Activated naive CD4-positive, alpha-beta T cell treated with anti-CD3 and anti-CD28 coated beads, Interleukin-2, amount 50 U/mL, for 72 hours (primary cell): ENCODE data around the gene SYNE1. TPM values are rescaled to one million over a fixed set of nuclear protein-coding genes. Genes with fewer than 3 reads are reported as not detected.
"Not testable (repeated sequence)": the region's sequence is repeated elsewhere in the genome, so short reads cannot be mapped to it uniquely, and the experiment has no call there.

Experiments
- ATAC-seq, 2 donors: fragments of 150-1000 bp; cut with Tn5 transposase; 2 replicates each; pipeline ENCODE4 v1.10.0; 2021; ENCODE audit warnings: mild to moderate bottlenecking in 2 of 2, moderate library complexity in 2 of 2
- DNase-seq, 2 donors: peaks; one replicate each; pipeline ENCODE4 v3.0.0; 2021 to 2022; ENCODE audit warnings: low spot score in 2 of 2
- H3K27ac Mint-ChIP-seq, 2 donors: one replicate each; pipeline ENCODE4 v1.8.0; 2022; ENCODE audit warnings: mild to moderate bottlenecking in 2 of 2, mixed read lengths in 2 of 2
- H3K36me3 Mint-ChIP-seq, 2 donors: one replicate each; pipeline ENCODE4 v1.8.0; 2022; ENCODE audit warnings: mixed read lengths in 2 of 2
- H3K9me3 Mint-ChIP-seq, 2 donors: one replicate each; pipeline ENCODE4 v1.8.0; 2022; ENCODE audit warnings: mixed read lengths in 2 of 2
- total RNA-seq, 2 donors: library from RNA; stranded (reverse); gene quantifications; one replicate each; pipeline ENCODE4 v1.2.3, GENCODE V29; 2022

SYNE1 gene
- total RNA-seq, 2 donors from 2014 or later = 29.4 to 33.7 TPM

- Mint-ChIP-seq H3K36me3 (no peaks in the 10 kb centered on the region), H3K9me3 (no peaks in the 10 kb centered on the region), H3K27ac (no peak overlapping the region)
- DNase-seq (no peak), ATAC-seq (no peak)
Observed at GRCh38 chr6:152351110-152351509, 286.1 kb downstream of the SYNE1 start.

- no peaks in the 10 kb centered on the region for H3K36me3 Mint-ChIP-seq
- H3K27ac Mint-ChIP-seq = no peak overlapping the region
- DNase-seq = no peak
- no peak for ATAC-seq
- no peaks in the 10 kb centered on the region for H3K9me3 Mint-ChIP-seq
Observed at GRCh38 chr6:152348116-152348515, 289.0 kb downstream of the SYNE1 start.

GRCh38 chr6:152343735-152344360 is 293.3 kb downstream of the SYNE1 start:
- DNase-seq = no peak

GRCh38 chr6:152341596-152341995 is 295.6 kb downstream of the SYNE1 start:
- Mint-ChIP-seq H3K9me3 (no peaks in the 10 kb centered on the region), H3K27ac (no peak overlapping the region), H3K36me3 (no peaks in the 10 kb centered on the region)
- ATAC-seq = no peak
- no peak for DNase-seq

More at GRCh38 chr6:152343735-152344360, 293.3 kb downstream of the SYNE1 start:
- no peak for ATAC-seq
- Mint-ChIP-seq H3K36me3 (no peaks in the 10 kb centered on the region), H3K27ac (no peak overlapping the region), H3K9me3 (no peaks in the 10 kb centered on the region)

- Mint-ChIP-seq H3K36me3 (no peaks in the 10 kb centered on the region), H3K27ac (no peak overlapping the region)
- peak in 1 of 2 donors; percentile 64 for DNase-seq
Observed at GRCh38 chr6:152338335-152339125, 298.6 kb downstream of the SYNE1 start.

GRCh38 chr6:152334555-152334954 is 302.6 kb downstream of the SYNE1 start:
- ATAC-seq (no peak), DNase-seq (no peak)
- H3K9me3 Mint-ChIP-seq = no peaks in the 10 kb centered on the region
- H3K27ac Mint-ChIP-seq = no peak overlapping the region
- H3K36me3 Mint-ChIP-seq = no peaks in the 10 kb centered on the region

More at GRCh38 chr6:152338335-152339125, 298.6 kb downstream of the SYNE1 start:
- H3K9me3 Mint-ChIP-seq = no peaks in the 10 kb centered on the region
- ATAC-seq = peak; percentile 60 to 73

GRCh38 chr6:152330961-152331360 is 306.2 kb downstream of the SYNE1 start:
- no peak for ATAC-seq
- Mint-ChIP-seq H3K9me3 (no peaks in the 10 kb centered on the region), H3K27ac (no peak overlapping the region), H3K36me3 (no peaks in the 10 kb centered on the region)
- no peak for DNase-seq

GRCh38 chr6:152329638-152330448 is 307.3 kb downstream of the SYNE1 start:
- Mint-ChIP-seq H3K9me3 (no peaks in the 10 kb centered on the region), H3K36me3 (no peaks in the 10 kb centered on the region), H3K27ac (no peak overlapping the region)
- DNase-seq (no peak), ATAC-seq (no peak)

- H3K9me3 Mint-ChIP-seq, ATAC-seq, H3K36me3 Mint-ChIP-seq, H3K27ac Mint-ChIP-seq, DNase-seq: not testable (repeated sequence)
Observed at GRCh38 chr6:152328200-152328599, 309.0 kb downstream of the SYNE1 start.

GRCh38 chr6:152323376-152323775 is 313.8 kb downstream of the SYNE1 start:
- no peak overlapping the region for H3K27ac Mint-ChIP-seq
- H3K36me3 Mint-ChIP-seq = no peaks in the 10 kb centered on the region
- ATAC-seq (no peak), DNase-seq (no peak)
- no peaks in the 10 kb centered on the region for H3K9me3 Mint-ChIP-seq

- Mint-ChIP-seq H3K9me3 (no peaks in the 10 kb centered on the region), H3K27ac (no peak overlapping the region), H3K36me3 (no peaks in the 10 kb centered on the region)
- DNase-seq (no peak), ATAC-seq (no peak)
Observed at GRCh38 chr6:152318278-152318677, 318.9 kb downstream of the SYNE1 start.

- DNase-seq = no peak
- Mint-ChIP-seq H3K36me3 (no peaks in the 10 kb centered on the region), H3K9me3 (no peaks in the 10 kb centered on the region), H3K27ac (no peak overlapping the region)
- ATAC-seq = no peak
Observed at GRCh38 chr6:152316024-152316423, 321.1 kb downstream of the SYNE1 start.

- ATAC-seq (no peak), DNase-seq (no peak)
- no peaks in the 10 kb centered on the region for H3K36me3 Mint-ChIP-seq
- H3K9me3 Mint-ChIP-seq = no peaks in the 10 kb centered on the region
- H3K27ac Mint-ChIP-seq = no peak overlapping the region
Observed at GRCh38 chr6:152314483-152314832, 322.7 kb downstream of the SYNE1 start.

- Mint-ChIP-seq H3K9me3 (no peaks in the 10 kb centered on the region), H3K27ac (no peak overlapping the region), H3K36me3 (no peaks in the 10 kb centered on the region)
- no peak for DNase-seq
- no peak for ATAC-seq
Observed at GRCh38 chr6:152313542-152314482, 323.4 kb downstream of the SYNE1 start.

- DNase-seq (no peak), ATAC-seq (no peak)
- Mint-ChIP-seq H3K27ac (no peak overlapping the region), H3K36me3 (no peaks in the 10 kb centered on the region), H3K9me3 (no peaks in the 10 kb centered on the region)
Observed at GRCh38 chr6:152312434-152312833, 324.7 kb downstream of the SYNE1 start.

GRCh38 chr6:152310371-152310954 is 326.7 kb downstream of the SYNE1 start:
- no peak overlapping the region for H3K27ac Mint-ChIP-seq
- H3K9me3 Mint-ChIP-seq = no peaks in the 10 kb centered on the region

More at GRCh38 chr6:152310371-152310954, 326.7 kb downstream of the SYNE1 start:
- DNase-seq (no peak), ATAC-seq (peak in 1 of 2 donors; percentile 21)
- no peaks in the 10 kb centered on the region for H3K36me3 Mint-ChIP-seq
